HK-2 (cell line): ENCODE results near the gene MRPL14.

Experiments
- DNase-seq: peaks from one replicate; pipeline ENCODE4 v3.0.0-alpha.2; 2018; ENCODE audit not compliant: unreplicated experiment

Gene MRPL14

GRCh38 chr6:44080561-44081521 lies 46.4 kb downstream of the MRPL14 start:
- DNase-seq = no peak

- no peak for DNase-seq
These were observed 47.6 kb downstream of the MRPL14 start for GRCh38 chr6:44079672-44080071.

- DNase-seq = peak; percentile 80
These were observed 48.2 kb downstream of the MRPL14 start for GRCh38 chr6:44078827-44079671.

GRCh38 chr6:44078219-44078826 lies 48.9 kb downstream of the MRPL14 start:
- DNase-seq = no peak

DNA sequence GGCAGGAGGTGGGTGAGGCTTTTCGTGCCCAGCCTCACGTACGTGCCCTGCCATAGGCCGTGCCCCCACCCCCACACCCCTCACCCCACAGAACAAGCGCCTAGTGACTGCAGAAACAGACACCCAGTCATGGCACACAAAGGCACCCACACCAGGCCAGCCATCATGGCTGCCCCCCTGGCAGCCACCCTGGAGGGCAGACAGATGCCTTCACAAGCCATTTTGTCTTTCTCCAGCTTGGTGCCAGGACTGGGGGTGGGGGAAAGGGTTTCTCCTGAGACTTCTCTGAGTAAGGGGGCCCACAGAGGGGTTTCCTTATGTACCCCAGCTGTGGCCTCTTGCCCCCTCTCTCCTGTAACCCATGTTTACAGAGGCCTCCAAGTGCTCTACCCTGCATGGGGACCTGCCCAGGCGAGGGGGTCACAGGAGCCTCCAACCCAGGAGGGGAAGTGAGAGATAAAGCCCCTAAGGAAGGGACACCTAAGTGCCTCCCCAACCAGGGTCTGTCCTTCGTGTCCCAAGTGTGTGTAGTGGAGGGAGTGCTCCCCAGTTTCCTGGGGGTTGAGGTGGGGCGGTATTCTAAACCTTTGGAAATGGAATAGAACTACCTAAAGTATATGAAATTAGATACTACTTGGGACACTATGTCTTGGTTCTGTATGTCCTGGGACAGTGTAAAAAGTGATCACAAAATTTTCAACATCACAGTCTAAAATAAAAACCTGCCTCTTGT lies 49.9 kb downstream of the MRPL14 start:
- DNase-seq = no peak

- no peak for DNase-seq
These were observed 50.7 kb downstream of the MRPL14 start for GRCh38 chr6:44076356-44077213.

DNA sequence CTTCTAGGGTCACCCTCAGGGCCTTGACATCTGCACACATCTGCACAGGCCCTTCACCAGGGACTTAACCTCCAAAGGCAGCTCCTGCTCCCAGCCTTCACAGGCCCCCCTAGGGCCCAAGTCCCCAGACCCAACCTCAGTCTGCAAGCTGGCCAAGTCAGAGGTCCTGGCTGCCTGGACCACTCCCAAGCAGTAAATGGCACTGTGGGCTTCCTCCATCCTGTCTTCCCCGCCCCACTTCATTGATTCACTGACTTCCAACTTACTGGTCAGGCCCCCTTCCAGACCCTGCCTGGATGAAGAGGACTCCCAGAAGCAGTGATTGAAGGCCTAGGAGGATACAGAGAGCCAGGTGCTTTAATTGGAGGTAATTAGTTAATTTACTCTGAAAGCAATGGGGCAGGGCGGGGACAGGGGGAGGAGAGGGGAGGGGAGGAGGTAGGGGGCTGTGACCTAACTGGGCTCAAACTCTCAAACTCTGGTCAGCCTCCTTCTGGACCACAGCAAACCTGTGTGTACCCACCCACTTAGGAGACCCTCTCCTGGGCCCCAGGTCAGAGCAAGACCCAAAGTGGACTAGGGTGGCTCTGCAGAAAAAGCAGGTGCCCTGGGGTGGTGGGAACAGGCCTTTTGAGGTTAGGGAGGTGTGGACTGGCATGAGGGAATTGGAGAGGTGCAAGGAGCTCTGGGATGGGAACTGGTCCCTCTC lies 51.5 kb downstream of the MRPL14 start:
- no peak for DNase-seq

DNA sequence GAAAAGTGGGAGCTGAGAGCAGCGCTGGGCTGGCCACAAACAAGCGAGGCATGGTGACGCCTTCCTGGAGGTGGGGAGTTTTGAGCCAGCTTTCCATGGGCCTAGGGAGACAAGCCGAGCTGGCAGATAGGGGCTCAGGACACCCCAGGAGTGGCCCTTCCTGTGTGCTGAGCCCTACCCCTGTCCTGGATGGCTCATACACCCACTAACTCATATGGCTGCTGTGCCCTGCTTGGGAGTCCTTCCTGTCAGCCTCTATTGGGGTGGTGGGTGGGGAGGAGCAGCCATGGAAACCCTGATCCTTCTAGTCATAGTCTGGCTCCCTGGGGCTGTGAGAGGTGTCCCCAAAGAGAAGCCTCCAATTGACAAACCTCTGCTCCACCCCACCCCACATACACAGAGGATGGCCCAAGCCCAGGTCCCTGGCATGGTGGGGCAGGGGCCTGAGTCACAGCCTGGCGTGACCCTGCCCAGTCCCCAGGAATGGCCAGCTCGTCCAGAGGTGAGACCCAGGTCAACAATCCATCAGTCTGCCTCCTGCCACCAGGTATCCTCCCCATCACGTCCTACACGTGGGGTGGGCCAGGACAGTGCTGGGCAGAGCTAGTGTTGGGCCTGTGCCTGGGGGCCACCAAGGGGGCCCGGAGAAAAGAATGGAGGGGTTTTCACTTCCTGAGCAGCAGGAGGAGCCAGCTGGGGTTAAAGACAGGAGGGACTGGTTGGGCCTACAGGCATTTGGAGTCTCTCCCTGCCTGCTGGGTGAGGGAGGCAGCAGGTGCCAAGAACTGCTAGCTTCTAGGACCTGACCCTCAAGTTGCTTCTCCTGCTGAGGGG lies 52.2 kb downstream of the MRPL14 start:
- no peak for DNase-seq

GRCh38 chr6:44074439-44074812 lies 52.8 kb downstream of the MRPL14 start:
- DNase-seq = peak; percentile 80

GRCh38 chr6:44073612-44074438 lies 53.4 kb downstream of the MRPL14 start:
- DNase-seq = no peak

GRCh38 chr6:44072959-44073611 lies 54.2 kb downstream of the MRPL14 start:
- peak; percentile 87 for DNase-seq

DNA sequence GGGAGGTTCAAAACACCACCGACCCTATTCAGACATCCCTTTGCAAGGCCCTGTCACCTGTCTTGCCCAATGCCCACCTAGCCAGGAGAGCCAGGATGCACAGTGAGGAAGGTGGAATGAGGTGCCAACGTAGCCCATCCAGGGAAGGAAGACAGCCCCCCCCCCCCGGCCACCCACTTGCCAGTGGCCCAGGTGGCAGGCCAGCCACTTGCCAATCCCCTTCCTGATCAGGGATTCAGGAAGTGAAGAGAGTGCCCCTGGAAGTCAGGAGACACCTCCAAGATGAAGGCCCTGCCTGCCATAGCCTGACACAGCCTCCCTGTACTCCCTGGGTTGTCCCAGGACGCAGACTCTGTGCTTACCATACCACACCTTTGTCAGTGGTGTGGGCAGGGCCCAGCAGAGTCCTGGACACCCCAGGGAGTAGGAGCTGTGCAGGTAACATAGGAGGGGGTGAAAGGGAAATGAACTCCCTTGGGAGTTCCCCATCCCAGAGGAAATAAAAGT lies 54.7 kb downstream of the MRPL14 start:
- DNase-seq = peak; percentile 44

DNA sequence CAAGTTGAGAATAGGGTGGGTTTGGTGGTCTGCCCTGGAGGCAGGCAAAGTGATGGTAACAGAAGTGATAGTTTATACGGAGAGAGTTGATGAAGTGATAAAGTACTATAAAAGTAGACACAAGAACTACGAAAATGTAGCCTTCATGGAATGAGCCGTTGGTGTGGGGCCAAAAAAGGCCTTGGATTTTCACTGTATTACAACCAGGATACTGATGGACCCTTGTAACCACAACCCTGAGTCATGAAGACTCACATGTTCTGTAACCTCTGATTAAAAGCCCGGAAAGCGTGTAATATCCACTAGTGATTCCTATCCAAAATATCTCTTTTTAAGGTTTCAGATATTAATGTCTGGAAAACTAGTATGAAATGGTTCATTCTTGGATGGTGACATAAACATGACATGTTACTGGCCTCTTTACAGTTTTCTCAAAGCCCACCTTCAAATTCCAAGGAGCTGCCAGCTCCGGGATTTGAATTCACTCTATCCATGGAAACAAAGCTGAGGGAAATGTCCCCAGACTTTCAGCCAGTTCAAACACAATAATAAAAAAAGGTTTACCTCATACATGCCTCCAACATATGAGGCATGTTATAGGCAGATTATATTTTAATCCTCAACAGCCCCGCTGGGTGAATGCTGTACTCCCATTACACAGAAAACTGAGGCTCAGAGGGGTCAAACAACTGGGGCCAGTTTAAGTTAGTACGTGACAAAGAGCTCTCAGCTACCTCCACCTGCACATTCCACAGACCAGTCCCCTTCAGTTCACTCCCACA lies 55.4 kb downstream of the MRPL14 start:
- DNase-seq = peak; percentile 47

- no peak for DNase-seq
These were observed 58.5 kb downstream of the MRPL14 start for GRCh38 chr6:44068607-44069296.

DNA sequence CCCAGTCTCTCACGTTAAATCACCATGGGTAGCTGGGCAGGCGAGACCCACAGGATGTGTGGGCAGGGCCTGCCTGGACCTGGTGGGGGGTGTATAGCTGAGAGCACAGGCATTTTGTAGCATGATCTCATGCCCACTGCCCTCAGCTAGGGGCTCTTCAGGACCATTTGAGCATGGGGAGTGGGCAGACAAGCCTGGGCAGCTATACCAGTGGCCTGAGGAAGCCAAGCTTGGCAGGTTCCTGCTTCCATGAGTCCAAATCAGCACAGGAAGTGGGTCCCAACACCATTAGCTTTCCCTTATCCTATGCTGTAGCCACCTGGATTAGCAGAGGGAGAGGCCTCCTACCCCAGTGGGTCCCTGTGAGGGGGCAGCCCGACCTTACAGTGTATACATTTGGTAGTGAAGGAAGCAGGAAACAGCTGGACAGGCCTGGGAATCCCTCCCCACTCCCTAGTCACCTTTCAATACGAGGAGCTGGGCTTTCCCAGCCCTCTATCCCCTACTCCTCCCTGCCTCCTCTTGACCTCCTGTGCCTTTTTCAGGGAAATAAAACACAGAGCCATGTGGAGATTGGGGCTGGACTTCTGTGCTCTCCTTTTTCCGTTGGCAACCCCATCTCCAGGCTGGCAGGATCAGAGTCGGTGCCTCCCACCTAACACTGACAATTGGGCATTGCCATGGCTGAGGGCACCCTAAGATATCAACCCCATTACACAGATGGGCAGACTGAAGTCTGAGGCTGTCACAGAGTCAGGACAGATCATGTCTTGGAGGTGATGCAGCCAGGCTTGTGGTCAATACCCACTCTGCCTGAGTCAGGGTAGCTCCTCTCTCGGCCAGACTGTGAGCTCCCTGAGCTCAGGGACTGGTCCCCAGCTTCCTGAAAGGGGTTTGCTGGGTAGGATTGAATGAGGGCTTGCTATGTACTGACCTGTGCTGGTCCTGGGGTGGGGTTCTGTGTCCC lies 59.8 kb downstream of the MRPL14 start:
- DNase-seq = no peak
